ENCODE measurements around the gene LRRC74B.
"Not testable (repeated sequence)": the region's sequence is repeated elsewhere in the genome, so short reads cannot be mapped to it uniquely, and the experiment has no call there.

Gene LRRC74B

DNA sequence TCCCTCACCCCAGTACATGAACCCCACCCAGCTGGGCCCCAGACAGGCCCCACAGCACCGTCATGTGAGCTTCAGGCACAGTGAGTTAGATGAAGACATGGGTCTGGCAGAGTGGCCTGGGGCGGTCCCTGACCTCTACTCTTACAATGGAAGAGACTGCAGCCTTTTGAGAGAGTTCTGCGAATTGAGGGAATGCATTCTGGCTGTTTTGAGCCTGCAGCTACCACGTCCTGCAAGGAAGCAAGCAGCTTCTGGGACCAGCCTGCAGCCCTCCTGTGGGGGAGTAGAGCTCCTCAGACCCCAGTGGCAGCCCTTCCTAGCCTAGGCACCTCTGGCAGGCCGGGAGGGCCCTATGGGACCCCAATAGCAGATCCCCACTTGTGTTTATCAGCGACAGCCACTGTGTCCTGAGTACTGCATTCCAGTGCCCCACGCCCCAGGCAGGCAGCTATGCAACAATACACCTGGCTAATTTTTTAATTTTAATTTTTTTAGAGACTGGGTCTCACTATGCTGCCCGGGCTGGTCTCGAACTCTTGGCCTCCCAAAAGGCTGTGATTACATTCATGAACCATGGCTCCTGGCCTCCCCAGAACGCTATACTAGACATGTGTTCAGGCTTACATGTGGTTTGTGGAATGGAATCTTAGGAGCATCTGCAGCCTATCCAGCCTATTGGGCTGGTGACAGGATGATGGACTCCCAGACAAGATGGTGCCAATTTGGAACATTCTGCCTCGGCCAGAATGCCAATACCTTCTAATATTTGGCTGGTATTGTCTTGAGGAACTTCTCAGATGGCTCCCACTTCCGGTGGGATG is 12.7 kb upstream of the LRRC74B start:
- no peak for DNase-seq

DNA sequence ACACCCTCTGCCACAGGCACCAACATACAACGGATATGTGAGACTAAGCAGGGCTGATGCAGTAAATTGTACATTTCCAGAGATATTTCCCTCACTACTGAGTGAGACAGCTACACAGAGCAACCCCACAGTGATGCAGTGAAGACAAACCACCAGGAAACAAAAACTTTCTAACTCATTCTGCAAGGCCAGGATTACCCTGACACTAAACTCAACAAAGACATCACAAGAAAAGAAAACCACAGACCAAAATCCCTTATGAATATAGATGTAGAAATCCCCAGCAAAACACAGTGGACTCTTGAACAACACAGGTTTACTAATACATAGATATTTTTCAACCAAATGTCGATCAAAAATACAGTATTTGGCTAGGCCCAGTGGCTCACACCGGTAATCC is 11.9 kb upstream of the LRRC74B start:
- DNase-seq: no peak

DNA sequence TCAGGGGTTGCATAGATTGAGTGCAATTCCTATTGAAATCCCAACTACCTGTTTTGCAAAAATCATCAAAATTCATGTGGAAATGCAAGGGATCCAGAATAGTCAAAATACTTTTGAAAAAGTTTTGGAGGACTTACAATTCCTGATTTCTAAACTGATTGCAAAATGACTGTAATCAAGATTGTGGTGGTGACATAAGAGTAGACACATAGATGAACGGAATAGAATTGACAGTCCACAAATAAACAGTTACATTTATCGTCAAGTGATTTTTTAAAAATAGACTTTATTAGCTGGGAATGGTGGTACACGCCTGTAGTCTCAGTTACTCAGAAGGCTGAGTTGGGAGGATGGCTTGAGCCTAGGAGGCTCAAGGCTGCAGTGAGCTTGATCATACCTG is 10.8 kb upstream of the LRRC74B start:
- no peak for DNase-seq

DNA sequence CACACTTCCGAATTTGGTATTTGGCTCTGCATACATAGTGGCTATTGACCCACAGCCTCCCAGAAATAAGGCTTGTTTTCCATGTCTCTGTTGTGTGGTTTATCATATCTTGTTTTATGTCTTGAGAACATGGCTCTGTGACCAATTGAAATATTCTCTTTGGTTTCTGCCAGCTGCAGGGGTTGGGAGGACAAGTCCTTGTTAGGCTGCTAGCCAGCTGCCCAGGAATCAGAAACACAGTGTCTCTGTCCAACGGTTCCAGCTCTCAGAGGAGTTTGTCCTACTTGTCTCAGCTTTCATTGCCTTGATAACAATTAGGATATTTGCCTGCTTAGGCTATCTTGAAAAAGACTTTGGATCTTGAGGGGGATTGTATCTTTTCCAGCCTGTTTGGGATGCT is 7.3 kb upstream of the LRRC74B start:
- no peak for DNase-seq

DNA sequence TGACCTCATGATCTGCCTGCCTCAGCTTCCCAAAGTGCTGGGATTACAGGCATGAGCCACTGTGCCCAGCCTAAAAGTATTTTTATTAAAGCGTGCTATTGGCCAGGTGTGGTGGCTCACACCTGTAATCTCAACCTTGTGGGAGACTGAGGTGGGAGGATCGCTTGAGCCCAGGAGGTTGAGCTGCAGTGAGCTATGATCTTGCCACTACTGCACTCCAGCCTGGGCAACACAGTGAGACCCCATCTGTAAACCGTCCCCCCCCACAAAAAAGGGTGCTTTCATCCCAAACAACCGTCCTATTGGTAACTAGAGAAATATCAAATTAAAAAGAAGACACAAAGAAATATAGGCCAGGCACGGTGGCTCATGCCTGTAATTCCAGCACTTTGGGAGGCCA is 6.6 kb upstream of the LRRC74B start:
- DNase-seq: not testable (repeated sequence)

DNA sequence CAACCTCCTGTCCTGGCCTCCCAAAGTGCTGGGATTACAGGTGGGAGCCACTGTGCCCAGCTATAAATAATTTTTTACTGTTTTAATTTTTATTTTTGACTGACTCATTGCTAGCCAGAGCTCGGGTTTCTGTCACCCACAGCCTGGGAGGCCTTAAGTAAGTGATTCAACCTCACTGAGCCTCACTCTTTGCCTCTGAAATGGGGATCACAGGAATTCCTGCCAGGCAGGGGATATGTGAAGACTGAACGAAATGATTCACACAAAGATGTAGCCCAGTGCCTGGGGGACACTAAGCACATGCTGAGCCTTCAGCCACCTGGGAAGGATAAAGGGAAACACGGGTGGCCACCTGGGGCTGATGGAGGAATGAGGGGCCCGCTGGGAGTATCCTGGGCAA is 3.8 kb upstream of the LRRC74B start:
- peak; percentile 75 for DNase-seq

DNA sequence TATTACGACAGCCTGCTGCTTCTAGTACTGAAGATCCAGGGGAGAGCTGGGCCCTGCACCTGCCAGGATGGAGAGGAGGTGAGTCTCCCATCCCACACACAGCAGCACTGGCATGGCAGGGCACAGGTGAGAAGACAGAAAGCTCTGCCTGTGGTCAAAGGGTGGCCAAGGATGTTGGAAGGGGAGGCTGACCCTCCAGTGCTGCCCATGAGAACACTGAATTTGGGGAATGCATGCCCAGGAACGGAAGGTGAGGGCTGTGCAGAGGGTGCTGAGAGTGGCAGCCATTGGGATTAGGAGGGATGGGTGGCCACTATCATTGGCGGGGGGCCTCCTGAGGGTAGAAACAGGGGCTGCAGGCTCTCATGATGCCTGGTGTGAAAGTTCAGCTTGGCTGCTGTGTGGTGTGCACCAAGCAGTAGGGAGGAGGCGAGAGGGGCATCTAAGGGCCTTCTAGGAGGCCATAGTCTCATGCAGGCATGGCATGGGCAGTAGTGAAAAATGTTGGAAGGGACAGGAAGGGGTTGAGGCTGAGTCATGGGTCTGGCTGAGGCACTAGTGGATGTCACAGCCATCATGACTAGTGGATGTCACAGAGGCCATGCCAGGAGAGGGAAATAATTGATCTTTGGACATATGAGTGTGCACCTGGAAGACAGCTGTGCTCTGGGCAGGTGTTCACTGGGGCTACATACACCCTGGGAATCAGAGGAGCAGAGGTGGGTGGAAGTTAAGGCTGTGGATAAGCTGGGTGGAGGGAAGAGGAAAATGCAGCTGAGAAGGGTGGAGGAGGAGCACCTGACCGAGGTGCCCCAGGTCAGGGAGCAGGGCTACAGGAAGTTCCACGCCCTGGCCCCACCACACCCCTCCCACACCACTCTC is 2.5 kb upstream of the LRRC74B start:
- DNase-seq: no peak

DNA sequence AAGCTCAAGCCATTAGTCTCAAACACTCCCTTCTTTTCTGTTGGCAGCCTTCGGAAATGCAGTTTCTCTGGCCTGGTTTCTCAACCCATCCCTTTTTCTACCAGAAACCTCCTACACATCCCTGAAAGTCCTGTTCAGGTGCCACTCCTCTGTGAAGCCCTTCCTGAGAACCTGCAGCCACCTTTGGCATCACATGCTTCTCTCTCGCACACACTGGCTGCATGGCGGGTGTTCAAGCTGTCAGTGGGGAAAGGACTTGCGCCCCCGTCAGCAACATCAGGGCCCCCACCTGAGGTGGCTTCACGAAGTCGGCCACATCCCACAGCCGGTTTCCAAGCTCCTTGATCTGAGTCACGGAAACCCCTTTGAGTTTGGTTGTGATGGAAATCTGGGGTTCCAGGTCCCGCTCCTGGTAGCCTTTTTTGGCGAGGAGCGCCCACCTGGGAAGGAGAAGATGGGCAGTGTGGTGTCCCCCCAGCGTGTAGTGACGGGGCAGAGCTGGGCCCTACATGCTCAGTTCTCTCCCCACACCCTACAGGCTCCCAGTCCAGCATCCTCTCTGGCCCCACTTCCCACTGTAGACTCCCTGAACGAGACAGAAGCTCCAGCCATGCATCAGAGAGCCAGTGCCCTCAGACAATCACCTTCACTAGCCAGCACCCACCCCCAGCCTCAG is 1.7 kb upstream of the LRRC74B start:
- no peak for DNase-seq

DNA sequence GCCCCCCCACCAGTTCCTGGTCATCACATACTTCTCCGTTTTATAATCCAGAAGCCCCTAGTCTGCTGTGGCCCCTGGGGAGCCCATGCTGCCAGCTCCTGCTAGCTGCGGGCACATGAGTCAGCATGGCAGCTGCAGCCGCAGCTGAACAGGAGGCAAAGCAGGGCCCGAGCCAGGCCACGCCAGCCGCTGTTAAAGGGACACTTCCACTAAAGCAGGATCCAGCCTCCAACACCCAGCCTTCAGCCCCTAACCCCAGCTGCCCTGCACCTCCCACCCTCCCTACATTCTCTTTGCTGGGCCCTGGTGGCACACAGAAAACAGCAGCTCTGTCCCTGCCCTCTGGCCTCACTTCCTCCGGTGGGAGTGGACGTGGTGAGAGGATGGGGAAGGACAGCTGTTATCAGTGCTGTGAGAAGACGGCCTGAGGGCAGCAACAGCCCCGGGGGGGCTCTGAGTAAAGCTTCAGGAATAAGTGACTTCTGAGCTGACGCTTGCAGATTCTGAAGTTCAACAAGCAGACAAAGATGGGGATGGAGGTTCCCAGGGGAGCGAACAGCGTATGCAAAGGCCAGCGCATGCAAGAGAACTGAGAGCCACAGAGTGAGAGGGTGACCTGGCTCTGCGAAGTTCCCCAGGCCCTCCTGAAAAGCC is 688 bp upstream of the LRRC74B start:
- DNase-seq: peak; percentile 74

DNA sequence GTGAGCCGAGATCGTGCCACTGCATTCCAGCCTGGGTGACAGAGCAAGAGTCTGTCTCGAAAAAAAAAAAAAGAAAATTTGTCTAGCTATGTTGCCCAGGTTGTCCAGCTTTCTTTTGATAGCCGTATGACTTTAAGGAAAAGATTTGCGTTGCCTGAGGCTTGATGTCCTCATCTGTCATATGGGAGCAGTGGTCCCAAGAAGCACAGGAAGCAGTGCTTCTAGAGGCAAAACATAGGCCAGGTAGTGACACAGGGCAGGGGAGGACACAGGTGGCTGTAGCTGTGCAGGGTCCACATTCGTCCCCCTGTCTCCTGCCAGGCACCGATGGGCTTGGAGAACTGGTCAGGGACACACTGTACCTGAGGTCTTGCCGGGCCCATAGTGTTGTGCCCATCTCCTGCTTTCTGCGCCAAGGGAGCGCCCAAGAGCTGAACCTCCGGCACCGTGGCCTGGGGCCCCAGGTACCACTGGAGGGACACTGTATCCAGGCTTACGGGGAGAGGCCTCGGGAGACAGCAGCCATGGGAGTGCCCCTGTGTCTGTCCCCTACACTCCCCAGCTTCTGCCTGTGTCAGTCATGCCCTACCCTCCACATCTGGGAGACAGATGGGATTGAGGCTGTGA is 1.4 kb downstream of the LRRC74B start:
- DNase-seq: no peak

DNA sequence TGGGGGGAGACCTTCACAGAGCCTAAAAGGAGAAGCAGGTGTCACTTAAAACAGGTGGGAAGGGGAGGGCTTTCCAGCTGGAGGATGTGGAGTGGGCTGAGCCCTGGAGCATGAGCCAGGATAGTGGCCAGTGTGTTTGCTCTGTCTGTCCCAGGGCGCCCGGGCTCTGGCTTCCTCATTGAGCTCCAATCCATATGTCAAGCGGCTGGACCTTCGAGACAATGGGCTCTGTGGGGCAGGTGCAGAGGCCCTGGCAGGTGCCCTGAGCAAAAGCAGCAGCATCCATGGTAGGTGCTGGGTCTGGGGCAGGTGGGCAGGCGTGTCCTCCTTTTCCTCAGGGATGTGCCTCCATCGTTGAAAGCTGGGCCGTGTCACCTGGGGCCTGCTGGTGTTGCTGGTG is 2.0 kb downstream of the LRRC74B start:
- DNase-seq: no peak

DNA sequence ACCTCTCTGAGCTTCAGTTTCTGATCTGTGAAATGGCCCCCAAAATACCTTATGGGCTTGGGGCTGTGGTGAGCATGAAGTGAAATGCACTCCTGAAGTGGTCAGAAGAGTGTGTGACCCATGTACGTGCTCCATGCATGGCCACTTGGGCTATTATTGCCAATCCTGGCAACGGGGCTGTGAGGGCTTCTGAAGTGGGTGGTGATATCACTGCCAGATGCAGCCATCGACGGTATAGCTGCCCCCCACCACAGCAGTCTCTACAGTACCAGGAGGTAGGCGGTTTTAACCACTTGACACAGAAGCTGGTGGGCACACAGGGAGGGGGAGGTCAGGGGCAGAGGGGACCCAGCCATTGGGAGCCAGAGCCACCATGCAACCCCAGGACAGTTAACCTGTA is 2.7 kb downstream of the LRRC74B start:
- DNase-seq: not testable (repeated sequence)

DNA sequence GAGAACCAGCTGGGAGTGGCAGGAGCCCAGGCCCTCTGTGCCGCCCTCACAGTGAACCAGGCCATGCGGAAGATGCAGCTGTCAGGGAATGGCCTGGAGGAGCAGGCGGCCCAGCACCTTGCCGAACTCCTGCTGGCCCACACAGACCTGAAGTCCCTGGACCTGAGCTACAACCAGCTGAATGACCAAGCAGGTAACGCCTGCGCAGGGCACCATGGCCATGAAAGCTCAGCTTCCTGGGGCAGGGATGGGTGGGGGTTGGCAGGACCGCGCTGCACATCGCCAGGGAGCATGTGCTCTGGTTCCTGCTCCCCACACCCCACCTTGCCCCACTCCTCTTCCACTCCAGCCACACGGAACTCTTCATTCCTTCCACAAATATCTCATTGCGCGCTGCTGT is 3.2 kb downstream of the LRRC74B start:
- not testable (repeated sequence) for DNase-seq

DNA sequence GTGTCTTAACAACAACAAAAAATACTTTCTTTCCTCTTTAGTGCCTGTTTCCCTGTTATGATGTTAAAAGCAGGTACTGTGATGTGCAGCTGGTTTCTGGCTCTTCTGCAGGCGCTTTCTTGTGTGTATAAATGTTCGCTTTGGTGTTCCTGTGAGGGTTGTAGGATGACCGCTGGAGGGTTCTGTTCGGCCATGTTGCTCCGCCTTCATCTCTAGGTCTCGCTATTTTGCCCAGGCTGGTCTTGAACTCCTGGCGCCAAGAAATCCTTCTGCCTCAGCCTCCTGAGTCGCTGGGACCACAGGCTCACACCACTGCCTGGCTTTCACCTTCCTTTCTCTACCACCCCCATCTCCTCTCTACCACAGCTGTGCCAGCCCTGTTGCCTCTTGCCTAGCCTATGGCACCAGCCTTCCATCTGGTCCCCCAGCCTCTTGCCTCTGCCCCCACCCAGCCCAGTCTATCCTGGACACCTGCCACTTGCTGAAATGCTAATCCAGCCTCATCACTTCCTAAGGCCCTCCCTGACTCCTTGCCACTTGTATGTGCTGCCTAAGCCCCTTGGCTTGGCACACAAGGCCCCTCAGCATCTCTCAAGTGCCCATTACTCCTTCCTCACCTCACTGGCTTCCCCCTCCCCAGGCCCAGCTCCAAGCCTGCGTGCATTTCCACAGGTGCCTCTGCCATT is 5.5 kb downstream of the LRRC74B start:
- DNase-seq: no peak

DNA sequence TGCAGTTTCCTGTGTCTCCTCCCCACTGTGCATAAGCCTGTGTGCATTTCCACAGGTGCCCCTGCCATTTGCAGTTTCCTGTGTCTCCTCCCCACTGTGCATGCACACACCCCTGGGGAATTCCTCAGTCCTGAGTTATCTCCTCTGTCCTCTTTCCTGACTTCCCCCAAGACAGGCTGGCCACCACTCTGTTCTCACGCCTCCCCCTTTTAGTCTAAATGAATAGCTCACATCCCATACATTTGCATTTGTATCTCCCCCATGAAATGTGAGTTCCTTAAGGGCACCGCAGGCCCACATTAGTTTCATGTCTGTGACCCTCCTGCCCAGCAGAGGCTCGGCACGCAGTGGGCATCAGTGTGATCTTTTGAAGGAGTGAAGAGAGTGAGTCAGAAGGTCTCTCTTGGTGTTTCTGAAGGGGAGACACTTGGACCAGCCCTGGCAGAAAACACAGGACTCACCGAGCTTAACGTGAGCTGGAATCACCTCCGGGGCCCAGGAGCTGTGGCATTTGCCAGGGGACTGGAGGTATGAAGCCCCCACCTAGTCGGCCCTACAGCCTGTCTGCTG is 6.2 kb downstream of the LRRC74B start:
- DNase-seq: no peak

DNA sequence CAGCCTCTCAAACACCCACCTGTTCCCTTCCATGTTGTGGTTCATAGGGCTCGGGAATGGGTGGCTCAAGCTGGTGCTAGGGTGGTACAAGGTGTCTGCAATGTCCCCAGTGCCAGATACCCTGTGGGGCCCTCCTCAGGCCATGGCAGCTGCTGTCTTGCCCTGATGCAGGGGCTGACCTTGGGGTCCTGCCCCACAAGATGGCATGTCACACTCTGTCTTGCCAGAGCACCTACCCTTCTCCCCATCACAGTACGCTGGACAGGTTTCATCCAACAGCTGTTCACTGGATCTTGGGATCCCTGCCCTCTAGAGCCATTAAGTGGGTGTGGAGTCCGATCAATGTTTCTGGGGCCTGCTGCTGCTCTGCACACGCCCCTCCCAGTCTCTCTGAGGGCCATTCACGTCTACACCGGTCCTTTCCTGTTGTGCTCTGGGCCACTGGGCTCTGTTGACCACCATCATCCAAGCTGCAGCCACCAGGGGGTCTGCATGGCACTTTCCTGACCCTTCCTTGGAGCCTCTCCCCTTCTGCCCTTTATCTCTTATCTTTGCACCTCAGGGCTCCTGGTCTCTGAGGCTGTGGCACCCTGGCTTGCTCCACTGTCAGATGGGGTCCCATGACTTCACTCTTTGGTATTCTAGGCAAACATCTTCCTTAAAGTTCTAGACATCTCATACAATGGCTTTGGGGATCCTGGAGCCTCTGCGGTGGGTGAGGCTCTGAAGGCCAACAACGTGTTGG is 7.1 kb downstream of the LRRC74B start:
- DNase-seq: no peak

DNA sequence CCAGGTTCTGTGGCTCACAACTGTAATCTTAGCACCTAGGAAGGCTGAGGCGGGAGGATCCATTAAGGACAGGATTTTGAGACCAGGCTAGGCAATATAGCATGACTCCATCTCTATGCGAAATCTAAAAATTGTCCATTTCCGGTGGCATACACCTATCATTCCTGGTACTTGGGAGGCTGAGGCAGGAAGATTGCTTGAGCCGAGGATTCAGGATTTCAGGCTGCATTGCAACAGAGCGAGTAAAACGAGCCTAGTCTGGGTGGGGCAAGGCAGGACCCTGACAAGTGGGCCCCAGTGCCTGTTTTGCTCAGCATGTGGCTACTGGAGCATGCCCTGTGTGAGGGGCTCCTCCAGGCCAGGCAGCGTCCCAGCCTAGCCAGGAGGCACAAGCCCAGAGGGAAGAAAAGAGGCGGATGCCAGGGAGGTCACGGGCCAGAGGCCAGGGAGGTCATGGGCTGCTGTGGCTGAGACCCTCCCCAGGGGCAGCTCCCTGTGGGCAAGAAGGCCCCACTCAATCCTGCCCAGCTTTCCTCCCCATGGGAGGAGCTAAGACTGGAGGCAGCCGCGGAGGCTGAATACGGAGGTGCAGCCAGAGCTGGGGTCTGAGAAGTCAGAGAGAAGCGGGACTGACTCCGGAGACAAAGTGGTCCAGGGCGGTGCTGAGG is 8.4 kb downstream of the LRRC74B start:
- DNase-seq: no peak

DNA sequence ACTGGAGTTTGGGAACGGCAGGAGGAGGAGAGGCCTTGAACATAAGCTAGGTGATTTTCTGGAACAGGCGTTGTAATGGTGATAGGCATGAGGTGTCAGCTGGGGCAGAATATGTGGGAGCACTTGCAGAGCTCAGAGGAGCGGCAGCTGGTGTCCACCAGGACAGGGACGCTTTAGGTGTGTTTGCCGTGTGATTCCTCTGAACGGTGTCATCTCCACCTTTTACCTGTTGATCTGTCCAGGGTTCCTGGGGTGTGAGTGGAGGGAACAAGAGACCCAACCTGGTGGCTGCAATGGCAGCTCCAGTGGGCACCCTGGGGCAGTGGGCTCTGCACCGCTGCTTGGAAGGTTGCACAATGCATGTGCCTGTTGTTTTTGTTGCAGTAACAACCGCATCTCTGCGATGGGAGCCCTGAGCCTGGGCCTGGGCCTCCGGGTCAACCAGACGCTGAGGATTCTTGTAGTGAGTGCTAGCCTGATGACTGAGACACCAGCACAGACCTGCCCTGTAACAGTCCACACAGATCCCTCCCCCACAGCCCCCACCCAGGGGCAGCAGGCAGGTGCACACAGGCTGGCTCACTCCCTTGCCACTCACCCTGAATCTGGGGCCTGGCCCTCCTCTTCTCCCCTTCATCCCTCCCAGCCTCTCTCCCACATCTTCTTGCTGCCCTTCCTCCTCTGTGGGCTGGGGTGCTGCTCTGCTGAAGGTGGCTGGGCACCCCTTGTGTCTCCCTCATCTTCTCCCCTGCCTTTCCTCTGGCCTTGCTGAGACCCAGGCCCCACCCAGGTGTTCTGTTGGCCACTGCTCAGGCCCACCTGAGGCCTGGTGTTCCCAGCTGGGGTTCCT is 9.2 kb downstream of the LRRC74B start:
- DNase-seq: no peak

DNA sequence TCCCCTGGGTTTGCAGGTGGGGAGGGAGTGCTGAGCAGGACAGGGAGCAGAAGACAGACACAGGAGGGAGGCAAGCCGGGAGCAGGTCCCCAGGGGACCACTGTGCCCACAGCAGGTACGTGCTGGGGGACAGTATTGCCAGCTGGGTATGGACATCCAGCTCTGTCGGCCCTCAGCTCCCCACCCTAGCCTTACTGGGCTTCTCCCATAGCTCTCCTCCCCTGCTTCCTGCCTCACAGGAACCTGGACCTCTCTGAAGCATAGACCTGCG is 9.8 kb downstream of the LRRC74B start:
- DNase-seq: no peak
